HG02970 (cell line): ENCODE data around the gene KLHL40.

Experiments used
- ATAC-seq: cut with Tn5 transposase; IDR thresholded peaks from one replicate; pipeline ENCODE4 v1.9.1; 2021; ENCODE audit warnings: mild to moderate bottlenecking, moderate library complexity, moderate number of reproducible peaks; ENCODE audit not compliant: unreplicated experiment, low FRiP score

The KLHL40 gene

DNA sequence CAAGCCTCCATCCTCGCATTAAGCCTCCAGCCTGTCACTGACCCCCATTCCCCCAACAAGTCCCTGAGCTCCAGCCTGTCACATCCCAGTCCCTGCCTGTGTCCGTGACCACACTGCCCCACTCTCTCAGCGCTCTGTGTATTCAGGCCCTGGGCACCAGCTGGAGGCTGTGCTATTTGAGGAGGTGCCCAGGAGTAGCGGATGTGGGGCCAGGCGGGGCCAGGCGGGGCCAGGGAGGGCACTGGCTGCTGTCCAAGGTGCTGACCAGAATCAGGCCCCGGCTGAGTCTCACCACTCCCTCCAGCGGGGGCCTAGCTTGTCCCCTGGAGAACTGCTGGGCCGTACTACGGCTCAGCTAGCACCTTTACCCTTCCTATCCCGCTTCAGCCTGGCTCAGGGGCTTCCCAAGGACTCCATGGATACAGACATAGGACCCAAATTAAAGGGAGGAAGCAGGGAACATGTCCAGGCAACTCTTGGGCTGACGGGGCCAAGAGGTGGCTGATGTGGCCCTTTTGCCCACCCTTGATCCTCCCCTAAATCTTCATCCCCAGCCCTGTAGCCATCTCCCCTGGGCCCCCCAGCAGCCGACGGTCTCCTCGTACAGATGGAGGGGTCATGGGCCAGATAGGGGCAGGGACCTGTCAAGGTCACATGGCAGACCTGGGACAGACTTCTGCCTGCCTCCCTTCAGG, 16.2 kb downstream of the KLHL40 start:
- no peak for ATAC-seq

- ATAC-seq = no peak
These were observed 17.0 kb downstream of the KLHL40 start, which contains the start of gene HHATL for GRCh38 chr3:42702066-42702951. TSS of gene HHATL (minus strand) at chr3:42702798. CDS start at chr3:42700826, 1,972 bp downstream.

DNA sequence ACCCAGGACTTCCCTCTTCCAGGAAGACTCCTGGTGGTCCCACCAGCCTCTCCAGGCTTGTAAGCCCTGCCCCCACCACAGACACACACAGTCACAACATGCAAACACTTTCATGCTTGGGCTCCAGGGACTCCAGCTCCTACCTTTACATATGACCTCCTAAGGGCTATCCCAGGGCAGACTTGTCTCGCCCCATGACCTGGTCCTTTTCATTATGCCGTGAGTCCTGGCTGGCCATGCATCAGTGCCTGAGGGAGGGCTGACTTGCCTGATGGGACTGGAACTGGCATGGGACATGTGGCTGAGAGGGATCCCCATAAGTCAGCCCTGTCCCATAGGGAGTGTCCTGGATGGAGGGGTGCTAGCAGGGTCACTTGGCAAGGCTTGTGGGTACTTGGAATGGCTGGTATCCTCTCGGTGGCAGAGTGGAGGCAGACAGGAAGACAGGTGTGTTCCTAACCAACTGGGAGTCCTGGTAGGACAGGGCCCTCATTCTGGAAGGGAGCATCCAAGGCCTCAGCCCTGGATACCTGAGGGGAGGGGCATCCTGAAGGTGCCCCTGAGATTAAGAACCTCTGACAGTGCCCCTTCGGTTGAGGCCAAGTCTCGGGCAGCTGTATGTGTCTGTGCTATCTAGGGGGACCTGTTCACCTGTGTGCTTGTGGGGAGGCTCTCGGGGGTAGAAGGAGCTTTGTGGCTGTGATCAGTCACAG, 17.8 kb downstream of the KLHL40 start:
- ATAC-seq = no peak

DNA sequence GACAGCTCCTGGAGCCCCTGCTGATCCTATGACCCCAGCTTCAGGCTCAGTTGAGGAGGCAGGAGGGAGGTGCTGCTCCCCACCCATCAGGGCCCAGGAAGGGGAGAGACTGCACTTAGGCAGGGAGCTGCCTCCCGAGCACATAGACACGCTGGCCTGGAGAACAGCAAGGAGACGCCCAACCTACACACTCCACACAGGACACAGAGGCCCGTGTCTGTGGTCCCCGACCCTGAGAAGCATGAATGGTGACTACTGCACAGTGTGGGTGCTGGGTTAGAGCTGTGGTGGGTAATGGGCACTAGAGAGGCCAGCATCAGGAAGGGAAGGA, 18.3 kb downstream of the KLHL40 start:
- no peak for ATAC-seq

DNA sequence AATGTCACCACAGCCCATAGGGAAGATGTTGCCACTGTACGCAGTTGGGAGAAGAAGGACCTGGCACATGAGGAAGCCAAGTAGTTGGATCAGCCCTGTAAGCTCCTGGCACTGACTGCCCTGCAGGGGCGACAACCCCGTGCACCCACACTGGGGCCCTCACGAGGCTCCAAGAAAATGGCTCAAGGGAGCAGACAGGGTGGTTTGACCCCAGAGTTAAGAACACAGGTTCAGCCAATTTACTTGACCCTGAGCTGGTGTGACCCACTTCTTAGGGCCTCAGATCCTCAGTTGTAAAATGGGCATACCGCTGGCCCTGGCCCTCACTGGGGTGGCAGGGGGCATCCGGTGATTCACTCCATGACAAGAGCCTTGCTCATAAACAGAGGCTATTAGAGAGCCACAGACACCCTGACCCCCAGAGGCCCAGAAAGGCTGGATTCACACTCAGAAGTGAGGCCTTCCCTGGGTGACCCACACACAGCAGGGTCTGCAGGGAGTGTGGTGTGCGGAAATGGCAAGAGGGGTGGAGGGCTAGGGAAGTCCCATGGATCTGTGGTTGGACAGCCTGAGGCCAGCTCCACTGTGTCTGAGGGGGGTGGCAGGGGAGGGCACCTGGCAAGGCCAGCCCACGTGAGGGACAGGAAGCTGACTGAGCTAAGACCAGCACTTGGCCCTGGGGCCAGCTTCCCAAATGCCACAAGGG, 19.0 kb downstream of the KLHL40 start:
- no peak for ATAC-seq

- ATAC-seq = no peak
These were observed 19.9 kb downstream of the KLHL40 start for GRCh38 chr3:42705058-42705767.

- no peak for ATAC-seq
These were observed 20.7 kb downstream of the KLHL40 start for GRCh38 chr3:42705962-42706585.

- ATAC-seq = no peak
These were observed 21.6 kb downstream of the KLHL40 start for GRCh38 chr3:42706721-42707619.

DNA sequence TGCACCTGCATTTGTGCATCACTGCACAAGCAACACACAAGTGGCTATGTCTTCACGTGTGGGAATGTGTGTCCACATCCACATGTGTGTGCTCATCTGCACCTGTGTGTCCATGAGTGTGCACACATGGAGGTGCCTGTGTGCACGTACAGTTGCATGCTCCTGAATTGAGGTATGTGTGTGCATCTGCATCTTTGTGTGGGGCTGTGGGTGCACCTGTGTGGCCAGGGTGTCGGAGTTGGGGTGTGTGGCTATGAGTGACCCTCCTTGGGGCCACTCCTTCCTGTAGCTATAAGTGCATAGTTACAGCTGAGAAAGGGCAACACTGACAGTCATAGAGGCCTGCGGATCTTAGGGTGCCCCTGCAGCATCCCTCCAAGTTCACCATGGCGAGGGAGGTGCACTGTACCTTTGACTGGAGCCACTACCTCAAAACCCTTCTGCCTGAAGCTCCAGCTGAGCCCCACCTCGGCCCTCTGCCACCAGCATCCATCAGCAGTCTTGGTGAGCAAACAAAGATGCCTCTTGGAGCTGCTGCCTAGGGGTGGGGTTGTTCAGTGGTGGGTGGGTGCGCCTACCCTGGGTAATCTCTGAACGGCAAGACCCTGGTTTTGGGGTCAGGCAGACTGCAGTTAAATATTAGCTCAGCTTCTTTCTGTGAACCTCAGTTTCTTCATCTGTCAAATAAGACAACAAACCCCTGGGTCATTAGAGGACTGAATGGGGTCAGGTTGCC, 22.5 kb downstream of the KLHL40 start:
- no peak for ATAC-seq

- ATAC-seq = no peak
These were observed 23.3 kb downstream of the KLHL40 start for GRCh38 chr3:42708611-42709151.

DNA sequence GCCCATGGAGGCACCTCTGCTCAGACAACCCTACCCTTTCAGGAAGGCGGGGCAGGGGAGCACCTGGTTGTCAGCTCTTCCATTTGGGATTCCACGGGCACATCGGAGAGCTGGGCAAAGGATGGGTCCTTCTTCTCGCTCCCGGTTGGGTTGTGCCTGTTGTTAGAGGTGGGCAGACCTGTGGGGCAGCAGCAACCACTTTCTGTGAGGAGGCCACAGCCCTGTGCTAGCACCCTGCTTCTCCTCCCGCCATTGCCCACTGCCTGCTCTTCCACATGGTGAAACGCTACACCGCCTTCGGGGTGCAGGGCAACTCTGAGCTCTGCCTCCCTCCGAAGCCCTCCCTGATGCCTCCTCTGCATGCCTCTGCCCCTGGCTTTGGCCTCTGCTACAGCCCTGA, 24.3 kb downstream of the KLHL40 start:
- ATAC-seq = no peak

DNA sequence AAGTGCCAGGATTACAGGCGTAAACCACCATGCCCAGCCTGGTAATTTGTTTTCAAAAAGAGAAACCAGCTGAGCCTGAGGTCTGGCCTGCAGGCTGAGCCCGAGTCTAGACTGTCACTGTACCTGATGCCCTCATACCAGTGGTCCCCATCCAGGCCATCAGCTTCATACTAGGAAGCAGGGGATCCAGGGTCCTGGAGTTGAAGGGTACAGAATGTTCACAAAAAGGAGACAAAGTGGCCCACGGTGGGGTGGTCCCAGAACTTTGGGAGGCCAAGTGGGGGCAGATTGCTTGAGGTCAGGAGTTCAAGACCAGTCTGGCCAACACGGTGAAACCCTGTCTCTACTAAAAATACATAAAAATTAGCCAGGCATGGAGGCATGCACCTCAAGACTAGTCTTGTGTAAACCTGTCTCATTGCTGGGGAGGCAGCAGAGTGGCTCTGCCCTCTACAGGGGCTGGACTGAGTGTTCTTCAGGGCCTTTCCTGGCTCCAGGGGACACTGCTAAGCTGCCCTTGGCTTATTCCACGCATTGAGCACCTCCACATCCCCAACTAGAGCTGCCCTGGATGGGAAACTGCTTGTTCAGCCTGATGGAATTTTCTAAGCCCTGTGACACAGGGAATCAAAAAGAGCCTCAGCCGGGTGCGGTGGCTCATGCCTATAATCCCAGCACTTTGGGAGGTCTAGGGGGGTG, 25.1 kb downstream of the KLHL40 start:
- no peak for ATAC-seq

DNA sequence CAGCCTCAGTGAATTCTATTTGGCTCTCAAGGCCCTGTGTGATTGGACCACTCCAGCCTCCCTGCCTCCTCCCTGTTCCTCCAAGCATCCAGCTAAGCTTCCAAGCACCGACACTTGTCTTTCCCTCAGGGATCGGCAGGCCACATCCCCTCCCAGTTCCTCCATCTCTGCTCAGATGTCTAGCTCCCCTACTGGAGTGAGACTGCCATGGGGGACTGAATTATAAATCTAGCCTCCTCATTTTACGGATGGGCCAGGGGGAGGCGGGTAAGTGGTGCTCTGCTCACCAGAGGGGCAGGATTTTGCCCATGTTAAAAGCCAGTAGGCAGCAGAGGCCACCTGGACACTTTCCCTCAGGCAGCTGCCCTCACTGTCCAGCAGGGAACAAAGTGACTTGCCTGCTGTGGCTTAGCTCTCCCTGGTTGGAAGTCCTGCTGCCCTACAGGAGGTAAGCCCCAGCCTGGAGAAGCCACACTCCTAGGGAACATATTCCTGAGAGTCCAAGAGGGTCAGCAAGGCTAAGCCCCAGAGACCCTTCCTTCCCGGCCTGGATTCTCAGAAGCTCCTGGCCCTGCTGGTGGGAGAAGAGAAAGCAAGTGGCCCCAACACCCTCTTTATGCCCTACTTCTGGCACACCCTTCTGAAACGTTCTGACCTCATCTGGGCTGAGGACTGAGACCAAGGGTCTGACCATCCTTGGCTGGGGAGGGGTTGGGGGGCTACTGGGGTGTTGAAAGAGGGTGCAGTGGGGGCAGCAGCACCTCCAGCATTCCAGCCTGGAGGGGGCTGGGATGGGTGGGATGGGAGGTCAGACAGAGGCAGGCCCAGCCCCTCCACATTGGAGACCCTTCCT, 26.4 kb downstream of the KLHL40 start:
- no peak for ATAC-seq

GRCh38 chr3:42712344-42712648, 27.0 kb downstream of the KLHL40 start:
- ATAC-seq = no peak

GRCh38 chr3:42712688-42713372, 27.5 kb downstream of the KLHL40 start:
- no peak for ATAC-seq

- no peak for ATAC-seq
These were observed 28.4 kb downstream of the KLHL40 start for GRCh38 chr3:42713747-42714146.
